NOMO-1 treated with DMSO at 0.1 percent for 48 hours (cell line): ENCODE data around the gene PSPH.

ENCODE experiments used
- DNase-seq: peaks from one replicate; lab custom pipeline; 2025; ENCODE audit not compliant: unreplicated experiment; lab: John Stamatoyannopoulos, UW

The PSPH gene

DNA sequence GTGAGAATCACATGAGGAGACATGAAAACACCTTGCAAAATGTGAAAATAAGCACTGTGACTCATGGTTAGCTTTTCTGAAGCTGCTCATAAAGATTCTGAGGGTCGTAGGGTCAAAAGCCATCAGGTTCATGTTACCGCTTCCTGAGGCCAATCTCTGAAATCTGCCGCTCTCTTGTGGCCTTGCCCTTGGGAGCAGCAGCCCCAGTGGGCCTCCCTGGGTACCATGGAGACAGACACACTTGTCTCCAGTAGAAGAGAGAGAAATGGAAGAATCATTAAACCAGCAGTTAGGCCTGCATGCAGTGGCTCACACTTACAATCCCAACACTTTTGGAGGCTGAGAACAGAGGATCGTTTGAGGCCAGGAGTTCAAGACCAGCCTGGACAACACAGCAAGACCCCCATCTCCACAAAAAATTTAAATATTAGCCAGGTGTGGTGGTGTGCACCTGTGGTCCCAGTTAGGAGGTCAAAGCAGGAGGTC is 44.0 kb downstream of the PSPH start:
- DNase-seq, result peak; percentile 3

GRCh38 chr7:56003749-56004148 is 47.5 kb downstream of the PSPH start:
- no peak for DNase-seq

DNA sequence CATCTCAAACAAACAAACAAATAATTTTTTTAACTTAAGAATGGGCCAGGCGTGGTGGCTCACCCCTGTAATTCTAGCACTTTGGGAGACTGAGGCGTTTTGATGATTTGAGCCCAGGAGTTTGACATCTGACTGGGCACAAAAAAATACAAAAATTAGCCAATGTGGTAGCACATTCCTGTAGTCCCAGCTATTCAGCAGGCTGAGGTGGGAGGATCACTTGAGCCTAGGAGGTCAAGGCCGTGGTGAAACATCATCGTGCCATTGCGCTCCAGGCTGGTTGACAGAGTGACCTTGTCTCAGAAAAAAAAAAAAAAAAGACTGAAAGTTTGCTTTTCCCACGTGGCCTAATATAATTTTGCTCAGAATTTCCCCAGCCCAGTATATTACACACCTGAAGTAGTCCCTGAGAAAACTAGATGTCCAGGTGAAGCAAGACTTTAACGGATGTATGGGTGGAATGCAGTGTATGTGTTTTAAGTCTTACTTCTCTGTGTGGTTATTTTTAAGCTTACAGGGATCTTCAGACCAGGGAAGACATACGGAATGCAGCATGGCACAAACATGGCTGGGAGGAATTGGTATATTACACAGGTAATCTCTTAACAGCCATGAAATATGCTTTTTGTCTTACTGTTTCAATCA is 54.3 kb downstream of the PSPH start:
- no peak for DNase-seq

GRCh38 chr7:55992346-55992745 is 58.9 kb downstream of the PSPH start:
- DNase-seq, result no peak

DNA sequence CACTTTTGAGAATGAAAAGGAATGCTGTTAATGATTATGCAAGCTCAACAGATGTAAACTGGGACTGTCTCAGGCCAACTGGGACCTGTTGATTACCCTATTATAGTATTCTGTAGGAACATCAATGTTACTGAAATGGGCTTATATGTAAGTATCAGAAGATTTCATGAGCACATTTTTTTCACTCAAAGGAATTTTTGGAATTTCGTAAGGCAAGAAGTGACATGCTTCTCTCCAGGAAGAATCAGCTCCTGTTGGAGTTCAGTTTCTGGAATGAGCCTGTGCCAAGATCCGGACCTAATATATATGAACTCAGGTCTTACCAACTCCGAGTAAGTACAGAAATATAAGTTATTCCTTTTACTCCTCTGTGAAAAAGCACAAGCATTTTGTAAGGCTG is 67.7 kb downstream of the PSPH start:
- no peak for DNase-seq

- no peak for DNase-seq
Observed at GRCh38 chr7:55980266-55980665, 71.0 kb downstream of the PSPH start.

GRCh38 chr7:55977831-55978230 is 73.4 kb downstream of the PSPH start:
- no peak for DNase-seq

DNA sequence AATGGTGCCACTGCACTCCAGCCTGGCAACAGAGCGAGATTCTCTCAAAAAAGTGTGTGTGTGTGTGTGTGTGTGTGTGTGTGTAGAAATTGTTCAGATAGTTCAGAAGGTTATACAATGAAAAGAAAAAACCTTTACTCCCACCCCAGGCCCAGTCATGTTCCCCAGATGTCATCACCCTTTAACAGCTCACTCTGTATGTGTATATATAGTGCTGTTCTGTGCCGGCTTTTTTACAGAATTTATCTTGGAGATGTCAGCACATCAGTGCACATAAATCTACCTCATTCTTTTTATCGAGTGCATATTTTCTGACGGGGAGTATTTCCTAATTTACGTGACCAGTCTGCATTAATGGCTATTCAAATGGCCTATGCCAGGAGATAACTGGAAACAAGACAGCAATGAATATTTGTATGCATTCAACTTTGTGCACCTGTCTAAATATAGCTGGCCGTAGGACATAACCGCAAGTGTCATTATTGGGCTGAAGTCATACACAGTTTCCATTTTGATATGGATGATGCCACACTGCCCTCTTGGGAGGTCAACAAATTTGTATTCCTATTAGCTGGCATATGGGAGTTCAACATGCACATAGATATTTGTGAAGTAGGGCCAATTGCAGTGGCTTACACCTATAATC is 75.1 kb downstream of the PSPH start:
- DNase-seq, result no peak

GRCh38 chr7:55973747-55974250 is 77.4 kb downstream of the PSPH start:
- DNase-seq, result no peak

- no peak for DNase-seq
Observed at GRCh38 chr7:55970978-55971377, 80.3 kb downstream of the PSPH start.

DNA sequence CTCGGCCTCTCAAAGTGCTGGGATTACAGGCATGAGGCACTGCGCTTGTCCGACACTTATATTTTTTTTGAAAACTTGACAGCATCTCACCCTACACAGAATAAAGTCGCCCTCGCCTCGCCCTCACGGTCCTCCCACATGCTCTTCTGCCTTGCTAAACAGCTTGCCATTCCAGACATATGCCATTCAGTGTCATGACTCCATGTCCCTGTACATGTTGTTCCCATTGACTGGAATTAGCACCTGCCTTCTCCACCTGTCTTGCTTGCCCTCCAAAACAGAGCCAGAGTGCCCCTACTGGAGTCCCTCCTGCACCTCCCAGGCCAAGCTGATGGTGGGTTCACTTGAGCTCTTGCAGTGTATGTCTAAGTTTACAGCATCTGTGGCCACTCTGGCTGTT is 80.7 kb downstream of the PSPH start:
- DNase-seq, result no peak

DNA sequence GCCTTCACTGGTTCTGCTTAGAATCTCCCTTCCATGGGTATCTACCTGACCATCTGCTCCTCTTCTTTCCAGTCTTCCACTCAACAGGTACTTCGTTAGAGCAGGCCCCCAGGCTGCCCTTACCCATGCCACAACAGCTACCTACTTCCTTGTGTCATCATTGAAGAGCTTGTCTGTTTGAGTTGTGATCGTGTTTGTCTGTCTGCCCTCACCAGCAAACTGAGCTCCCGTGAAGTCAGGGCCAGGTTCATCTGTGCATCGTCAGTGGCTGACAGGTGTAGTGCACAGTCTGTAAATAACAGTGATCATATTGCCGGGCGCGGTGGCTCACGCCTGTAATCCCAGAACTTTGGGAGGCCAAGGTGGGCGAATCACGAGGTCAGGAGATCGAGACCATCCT is 81.9 kb downstream of the PSPH start:
- no peak for DNase-seq

DNA sequence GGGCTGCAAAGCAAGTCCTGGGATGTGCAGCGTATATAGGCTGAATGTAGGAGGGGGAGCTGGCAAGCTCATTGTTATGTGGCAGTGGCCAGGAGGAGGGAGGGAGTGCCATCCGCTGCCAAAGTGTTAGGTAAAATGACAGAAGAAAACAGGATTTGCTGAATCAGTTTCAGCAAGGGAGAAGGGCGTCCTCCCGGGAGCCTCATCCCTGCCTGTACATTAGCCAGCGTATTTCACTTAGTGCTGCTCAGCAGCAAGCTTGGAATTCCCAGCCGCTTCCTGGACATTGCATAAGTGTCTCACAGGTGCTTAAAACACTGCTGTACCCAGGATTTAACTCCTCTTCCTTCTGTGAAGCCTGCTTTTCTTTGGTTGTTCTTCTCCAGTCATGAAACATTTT is 84.4 kb downstream of the PSPH start:
- DNase-seq, result no peak

- no peak for DNase-seq
Observed at GRCh38 chr7:55965805-55966421, 85.3 kb downstream of the PSPH start.

DNA sequence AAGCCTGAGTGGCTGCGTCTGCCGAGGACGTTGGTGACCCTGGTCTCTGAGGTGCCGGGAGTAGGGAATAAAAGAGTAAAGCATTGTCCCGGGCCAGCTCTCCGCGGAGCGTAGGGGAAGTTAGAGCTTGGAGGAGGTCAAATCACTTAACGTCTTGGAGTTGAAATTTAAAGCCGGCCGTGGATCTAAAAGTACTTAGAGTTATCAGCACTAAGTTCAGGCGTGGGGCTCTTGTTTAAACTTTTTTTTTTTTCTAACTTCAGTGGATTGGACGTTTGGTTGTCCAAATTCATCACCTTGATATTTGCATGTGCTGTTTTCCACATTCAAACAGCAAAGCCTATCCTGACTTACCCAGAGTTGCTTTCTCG is 86.2 kb downstream of the PSPH start:
- peak; percentile 75 for DNase-seq

DNA sequence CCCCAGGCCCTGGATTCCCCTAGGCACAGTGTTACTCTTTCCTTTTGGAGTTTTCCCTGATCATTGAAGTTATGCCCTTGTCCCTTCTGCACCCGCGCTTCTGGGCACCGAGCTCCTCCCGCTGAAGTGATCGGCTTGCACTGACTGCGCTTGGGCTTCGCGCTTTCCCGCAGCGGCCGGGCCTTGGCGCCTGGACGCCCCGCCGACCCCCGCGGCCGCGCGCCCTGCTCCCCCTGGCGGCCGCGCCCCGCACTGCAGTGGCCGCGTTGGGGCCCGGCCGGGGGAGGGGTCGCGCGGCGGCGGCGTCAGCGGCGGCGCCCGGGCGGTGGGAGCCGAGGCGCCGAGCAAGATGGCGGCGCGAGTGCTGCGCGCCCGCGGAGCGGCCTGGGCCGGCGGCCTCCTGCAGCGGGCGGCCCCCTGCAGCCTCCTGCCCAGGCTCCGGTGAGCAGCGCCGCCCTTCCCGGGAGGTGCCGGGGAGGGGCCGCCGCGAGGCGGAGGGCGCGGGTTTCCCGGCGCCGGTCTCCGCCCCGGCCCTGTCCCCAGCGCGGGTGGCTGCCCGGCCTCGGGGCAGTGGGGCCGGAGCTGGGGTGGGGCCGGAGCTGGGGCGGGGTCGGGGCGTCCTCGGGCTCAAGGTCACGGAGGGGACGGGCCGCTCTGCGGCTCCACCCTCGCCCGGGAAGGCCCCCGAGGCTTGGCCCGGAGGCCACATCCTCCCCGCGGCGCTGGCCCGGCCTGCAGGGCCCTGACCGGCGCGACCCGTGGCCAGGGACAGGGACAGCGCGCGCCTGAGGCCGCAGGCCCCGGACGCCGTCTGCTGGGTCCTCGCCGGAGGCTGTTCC is 86.8 kb downstream of the PSPH start, which contains the start of gene NIPSNAP2:
NIPSNAP2 (plus strand) TSS at position 325 of the 839 bp plus-strand sequence; CDS start at position 350, 25 bp downstream.
- peak; percentile 75 for DNase-seq

DNA sequence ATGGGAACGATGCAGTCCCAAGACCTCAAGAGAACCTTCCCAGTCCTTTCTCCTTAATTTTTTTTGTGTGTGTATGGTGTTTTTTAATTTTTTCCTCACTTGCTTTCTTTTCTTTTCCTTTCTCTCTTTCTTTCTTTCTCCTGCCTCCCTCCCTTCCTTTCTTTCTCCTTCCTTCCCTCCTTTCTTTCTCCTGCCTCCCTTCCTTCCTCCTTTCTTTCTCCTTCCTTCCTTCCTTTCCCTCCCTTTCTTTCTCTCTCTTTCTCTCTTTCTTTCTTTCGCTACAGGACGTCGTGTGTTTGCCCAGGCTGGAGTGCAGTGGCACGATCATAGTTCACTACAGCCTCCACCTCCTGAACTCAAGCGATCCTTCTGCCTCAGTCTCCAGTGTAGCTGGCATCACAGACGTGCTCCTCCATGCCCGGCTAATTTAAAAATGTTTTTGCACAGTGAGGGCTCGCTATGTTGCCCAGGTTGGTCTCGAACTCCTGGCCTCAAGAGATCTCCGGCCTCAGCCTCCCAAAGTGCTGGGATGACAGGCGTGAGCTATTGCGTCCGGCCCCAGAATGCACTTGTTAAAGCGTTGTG is 87.6 kb downstream of the PSPH start:
- no peak for DNase-seq

GRCh38 chr7:55962014-55962413 is 89.2 kb downstream of the PSPH start:
- no peak for DNase-seq
